Measurements from ENCODE around the gene MICAL2.
A peak's percentile ranks its signal among the peaks of the same experiment; 100 is the strongest.

MICAL2 gene

GRCh38 chr11:12084256-12084655, 26.1 kb upstream of the MICAL2 start:
- Mint-ChIP-seq H3K4me1 (peaks cover 13% of the 10 kb centered on the region), H3K4me3 (no peak overlapping the region), H3K27ac (no peak overlapping the region), H3K36me3 (ENCODE audit: low read depth) (no peaks in the 10 kb centered on the region), H3K27me3 (ENCODE audit: low read depth, poor library complexity) (peaks cover 5% of the 10 kb centered on the region), H3K9me3 (peaks cover 3% of the 10 kb centered on the region)
- no peak for DNase-seq
- no peak for TF ChIP-seq CTCF (IDR thresholded peaks at IDR 0.05)

- H3K36me3 Mint-ChIP-seq (ENCODE audit: low read depth), result no peaks in the 10 kb centered on the region
- H3K4me3 Mint-ChIP-seq, result no peak overlapping the region
- DNase-seq, result no peak
- H3K27me3 Mint-ChIP-seq (ENCODE audit: low read depth, poor library complexity), result peaks cover 5% of the 10 kb centered on the region
- peaks cover 3% of the 10 kb centered on the region for H3K9me3 Mint-ChIP-seq
- H3K4me1 Mint-ChIP-seq, result peaks cover 13% of the 10 kb centered on the region
- H3K27ac Mint-ChIP-seq, result peak overlapping the region; percentile 29
- TF ChIP-seq CTCF (IDR thresholded peaks at IDR 0.05), result no peak
These were observed 24.8 kb upstream of the MICAL2 start for GRCh38 chr11:12085371-12086251.

- peaks cover 13% of the 10 kb centered on the region for H3K4me1 Mint-ChIP-seq
- H3K36me3 Mint-ChIP-seq (ENCODE audit: low read depth), result no peaks in the 10 kb centered on the region
- no peak for DNase-seq
- H3K27ac Mint-ChIP-seq, result no peak overlapping the region
- no peak overlapping the region for H3K4me3 Mint-ChIP-seq
- TF ChIP-seq CTCF (IDR thresholded peaks at IDR 0.05), result no peak
- H3K9me3 Mint-ChIP-seq, result peaks cover 3% of the 10 kb centered on the region
- peaks cover 5% of the 10 kb centered on the region for H3K27me3 Mint-ChIP-seq (ENCODE audit: low read depth, poor library complexity)
These were observed 23.9 kb upstream of the MICAL2 start for GRCh38 chr11:12086271-12087074.

- Mint-ChIP-seq H3K36me3 (ENCODE audit: low read depth) (no peaks in the 10 kb centered on the region), H3K27me3 (ENCODE audit: low read depth, poor library complexity) (peaks cover 5% of the 10 kb centered on the region), H3K4me1 (peaks cover 19% of the 10 kb centered on the region), H3K4me3 (no peak overlapping the region), H3K9me3 (peaks cover 2% of the 10 kb centered on the region), H3K27ac (no peak overlapping the region)
- no peak for DNase-seq
- no peak for TF ChIP-seq CTCF (IDR thresholded peaks at IDR 0.05)
These were observed 23.1 kb upstream of the MICAL2 start for GRCh38 chr11:12087075-12088004.

- DNase-seq, result no peak
- no peak overlapping the region for H3K4me3 Mint-ChIP-seq
- TF ChIP-seq CTCF (IDR thresholded peaks at IDR 0.05), result no peak
- peaks cover 25% of the 10 kb centered on the region for H3K4me1 Mint-ChIP-seq
- no peak overlapping the region for H3K27ac Mint-ChIP-seq
- H3K27me3 Mint-ChIP-seq (ENCODE audit: low read depth, poor library complexity), result peaks cover 9% of the 10 kb centered on the region
- H3K36me3 Mint-ChIP-seq (ENCODE audit: low read depth), result no peaks in the 10 kb centered on the region
- no peaks in the 10 kb centered on the region for H3K9me3 Mint-ChIP-seq
These were observed 22.3 kb upstream of the MICAL2 start for GRCh38 chr11:12088047-12088481.

Data from nephron progenitor cell (in vitro differentiated cells).